NCI-H1417 treated with DMSO at 0.1 percent for 48 hours (cell line): ENCODE measurements around the gene PRRG2.

Experiments
- DNase-seq: peaks from one replicate; lab custom pipeline; 2025; lab: John Stamatoyannopoulos, UW

The PRRG2 gene

GRCh38 chr19:49581007-49581508, at the start of gene PRRG2:
Gene PRRG2, plus strand, starts transcription at chr19:49581316. Its CDS starts 1,904 bp downstream, at chr19:49583220.
- DNase-seq = no peak

GRCh38 chr19:49533551-49534488, 47.3 kb upstream of the PRRG2 start:
- no peak for DNase-seq

DNA sequence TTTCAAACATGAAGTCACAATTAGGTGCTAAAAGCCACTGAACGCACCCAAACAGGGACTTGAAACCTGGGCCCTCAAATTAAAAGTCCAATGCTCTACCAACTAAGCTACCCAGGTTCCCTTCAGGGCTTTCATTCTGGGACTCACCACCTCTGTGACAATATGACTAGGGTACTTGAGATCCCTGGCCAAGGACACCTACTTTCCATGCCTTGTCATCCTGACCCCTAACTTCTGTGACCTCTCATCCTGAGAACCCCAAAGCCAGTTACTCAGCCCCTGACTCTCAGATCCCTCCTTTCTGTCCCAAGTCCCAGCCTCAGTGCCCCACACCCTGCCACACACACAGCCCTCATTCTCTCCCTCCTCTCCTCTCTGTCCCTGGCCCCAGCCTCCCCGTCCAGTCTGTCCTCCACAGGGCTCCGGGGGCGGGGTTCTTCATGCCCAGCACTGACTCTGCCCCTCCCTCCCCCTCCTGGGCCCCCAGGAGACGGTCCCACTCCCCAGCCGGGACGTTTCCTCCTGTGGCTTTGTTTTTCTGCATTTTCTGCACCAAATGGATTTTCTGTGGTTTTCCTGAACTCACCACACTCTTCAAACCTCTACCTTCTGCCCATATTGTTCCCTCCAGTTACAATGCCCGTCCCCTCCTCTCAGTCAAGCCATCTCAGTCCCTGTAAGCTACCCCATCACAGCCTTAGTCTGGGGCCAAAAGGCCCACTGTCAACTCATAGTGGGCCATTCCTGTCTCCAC, 46.3 kb upstream of the PRRG2 start:
- no peak for DNase-seq

DNA sequence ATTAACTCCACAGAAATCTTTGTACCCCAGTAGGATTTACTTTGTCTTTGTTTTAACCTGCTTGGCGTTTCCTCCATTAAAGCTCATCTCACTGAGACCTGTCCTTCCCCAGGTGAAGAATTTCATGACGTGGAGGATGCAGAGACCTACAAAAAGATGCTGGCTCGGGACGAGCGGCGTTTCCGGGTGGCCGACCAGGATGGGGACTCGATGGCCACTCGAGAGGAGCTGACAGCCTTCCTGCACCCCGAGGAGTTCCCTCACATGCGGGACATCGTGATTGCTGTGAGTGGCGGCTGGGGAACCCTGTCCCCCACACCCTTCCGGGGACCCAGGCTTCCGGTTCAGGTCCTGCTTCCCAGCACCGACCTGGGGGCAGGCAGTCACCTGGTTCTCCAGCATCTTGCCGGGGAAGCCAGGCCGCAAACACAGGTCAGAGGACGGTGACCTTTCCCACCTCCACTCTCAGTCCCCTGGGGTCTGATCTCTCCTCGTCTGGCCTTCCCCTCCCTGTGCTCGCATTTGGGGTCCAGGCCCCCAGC, 44.1 kb upstream of the PRRG2 start:
- DNase-seq = no peak

DNA sequence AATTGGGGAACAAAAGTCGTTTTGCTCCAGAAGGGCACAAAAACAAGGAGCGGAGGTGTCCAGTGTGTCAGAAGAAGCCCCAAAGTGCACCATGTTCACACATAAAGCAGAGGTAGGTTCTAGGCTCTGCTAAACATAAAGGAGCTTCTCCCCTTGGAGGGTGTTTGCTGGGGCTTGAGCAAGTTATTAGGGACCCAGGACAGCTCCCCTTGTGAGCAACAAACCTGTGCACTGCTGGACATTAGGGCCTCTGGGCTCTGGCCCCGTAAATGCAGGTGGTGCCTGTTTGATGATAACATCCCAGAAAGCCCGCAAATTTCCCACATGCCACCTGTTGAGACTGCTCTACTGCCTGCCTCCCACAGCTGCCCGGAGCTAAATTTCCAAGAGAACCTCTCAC, 42.5 kb upstream of the PRRG2 start:
- DNase-seq = no peak

DNA sequence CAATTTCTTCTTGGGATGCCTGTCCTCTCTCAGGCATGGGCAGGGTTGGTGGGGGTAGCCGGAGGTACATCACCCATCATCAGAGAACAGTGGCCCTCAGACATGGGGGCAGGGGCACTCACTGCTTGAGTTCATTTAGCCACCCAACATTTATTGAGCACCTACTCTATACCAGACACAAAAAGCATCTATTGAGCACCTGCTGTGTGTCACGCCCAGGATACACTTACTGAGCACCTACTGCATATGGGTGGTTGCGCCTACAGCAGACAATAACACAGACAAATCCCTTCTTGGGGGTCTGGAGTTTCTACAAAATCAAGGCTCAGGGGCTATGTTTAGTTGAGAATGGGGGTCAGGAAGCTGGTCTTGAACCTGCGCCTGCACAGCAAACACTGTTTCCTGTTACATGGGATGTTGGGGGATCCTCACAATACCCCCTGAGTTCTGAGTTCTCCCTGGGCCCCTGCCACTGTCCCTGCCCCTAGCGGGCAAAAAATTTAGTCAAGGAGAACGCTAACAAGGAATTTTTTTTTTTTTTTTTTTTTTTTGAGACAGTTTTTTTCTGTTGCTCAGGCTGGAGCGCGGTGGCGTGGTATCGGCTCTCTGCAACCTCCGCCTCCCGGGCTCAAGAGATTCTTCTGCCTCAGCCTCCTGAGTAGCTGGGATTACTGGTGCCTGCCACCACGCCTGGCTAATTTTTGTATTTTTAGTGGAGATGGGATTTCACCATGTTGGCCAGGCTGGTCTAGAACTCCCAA, 41.7 kb upstream of the PRRG2 start:
- no peak for DNase-seq

DNA sequence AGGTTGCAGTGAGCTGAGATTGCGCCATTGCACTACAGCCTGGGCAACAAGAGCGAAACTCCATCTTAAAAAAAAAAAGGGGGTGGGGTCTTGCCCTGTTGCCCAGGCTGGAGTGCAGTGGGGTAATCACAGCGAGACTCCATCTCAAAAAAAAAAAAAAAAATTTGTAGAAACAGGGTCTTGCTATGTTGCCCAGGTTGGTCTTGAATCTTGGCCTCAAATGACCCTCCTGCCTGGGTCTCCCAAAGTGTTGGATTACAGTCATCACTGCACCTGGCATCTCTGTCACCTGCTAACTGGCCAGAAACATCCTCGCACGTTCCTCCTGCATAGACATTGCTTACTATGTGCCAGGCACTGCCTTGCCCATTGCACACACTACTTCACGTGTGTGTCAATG, 39.2 kb upstream of the PRRG2 start:
- DNase-seq = no peak

GRCh38 chr19:49542446-49542845, 38.7 kb upstream of the PRRG2 start:
- no peak for DNase-seq

DNA sequence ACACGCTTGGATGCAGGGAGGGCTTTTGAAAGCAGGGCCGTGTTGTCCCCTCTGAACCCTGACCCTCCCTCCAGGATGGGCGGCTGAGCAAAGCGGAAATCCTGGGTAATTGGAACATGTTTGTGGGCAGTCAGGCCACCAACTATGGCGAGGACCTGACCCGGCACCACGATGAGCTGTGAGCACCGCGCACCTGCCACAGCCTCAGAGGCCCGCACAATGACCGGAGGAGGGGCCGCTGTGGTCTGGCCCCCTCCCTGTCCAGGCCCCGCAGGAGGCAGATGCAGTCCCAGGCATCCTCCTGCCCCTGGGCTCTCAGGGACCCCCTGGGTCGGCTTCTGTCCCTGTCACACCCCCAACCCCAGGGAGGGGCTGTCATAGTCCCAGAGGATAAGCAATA, 38.1 kb upstream of the PRRG2 start:
- DNase-seq = no peak

GRCh38 chr19:49544154-49544553, 37.0 kb upstream of the PRRG2 start:
- no peak for DNase-seq

- no peak for DNase-seq
Measured at GRCh38 chr19:49546825-49547565, 34.1 kb upstream of the PRRG2 start.

DNA sequence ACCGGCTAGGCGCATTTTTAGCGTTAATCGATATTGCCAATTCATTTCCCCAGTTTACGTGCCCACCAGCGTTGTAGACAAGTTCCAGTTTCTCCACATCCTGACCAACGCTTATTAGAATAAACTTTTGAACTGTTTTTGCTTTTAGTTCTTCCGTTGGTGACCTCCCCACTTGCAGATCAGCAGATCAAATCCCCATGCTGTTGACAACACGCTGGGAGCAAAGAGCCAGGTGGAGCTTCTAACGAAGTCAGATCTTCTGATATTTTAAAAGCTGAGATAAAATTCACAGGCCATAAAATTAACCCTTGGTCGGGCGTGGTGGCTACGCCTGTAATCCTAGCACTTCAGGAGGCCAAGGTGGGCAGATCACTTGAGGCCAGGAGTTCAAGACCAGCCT, 32.1 kb upstream of the PRRG2 start:
- DNase-seq = no peak

GRCh38 chr19:49551531-49551930, 29.6 kb upstream of the PRRG2 start:
- no peak for DNase-seq

DNA sequence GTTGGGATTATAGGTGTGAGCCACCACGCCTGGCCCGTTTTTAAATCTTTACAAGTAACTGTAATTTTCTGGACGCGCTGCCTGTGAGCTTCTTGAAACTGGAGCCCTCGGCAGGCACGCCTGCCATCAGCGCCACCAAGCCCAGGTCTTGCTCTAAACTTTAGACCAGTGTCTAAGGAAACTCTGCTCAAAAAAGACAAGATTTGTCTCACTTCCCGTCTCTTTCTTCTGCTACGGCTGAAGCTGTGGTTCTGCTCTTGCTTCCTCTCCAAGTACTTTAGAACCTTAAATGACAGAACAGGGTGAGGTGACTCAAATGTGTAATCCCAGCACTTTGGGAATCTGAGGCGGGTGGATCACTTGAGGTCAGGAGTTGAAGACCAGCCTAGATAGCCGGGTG, 28.4 kb upstream of the PRRG2 start:
- DNase-seq = no peak

- DNase-seq = no peak
Measured at GRCh38 chr19:49553451-49554271, 27.5 kb upstream of the PRRG2 start.

DNA sequence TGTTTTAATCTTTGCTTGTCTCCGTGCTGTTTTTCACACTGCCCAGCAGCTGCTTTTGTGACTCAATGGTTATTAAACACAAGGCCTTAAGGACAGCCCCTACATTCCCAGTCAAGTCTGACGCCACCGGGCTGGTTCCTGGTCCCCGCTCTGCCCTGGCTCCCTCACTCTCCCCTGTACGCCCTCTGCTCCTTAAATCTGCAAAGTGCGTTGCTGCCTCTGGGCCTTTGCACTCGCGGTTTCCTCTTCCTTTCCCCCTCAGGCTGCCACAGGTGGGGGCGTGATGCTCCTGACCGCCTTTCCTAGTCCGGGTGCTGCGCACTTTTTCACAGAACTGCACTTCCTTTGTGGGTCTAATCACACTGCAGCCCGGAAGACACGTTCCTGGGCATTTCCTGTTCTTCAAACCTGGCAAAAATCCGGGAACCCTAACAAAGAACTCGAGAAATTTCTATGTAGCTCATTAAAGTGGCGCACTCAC, 26.4 kb upstream of the PRRG2 start:
- DNase-seq = no peak

GRCh38 chr19:49555600-49556411, 25.3 kb upstream of the PRRG2 start:
- no peak for DNase-seq

GRCh38 chr19:49556412-49557398, 24.4 kb upstream of the PRRG2 start:
- DNase-seq = no peak
